Heart left ventricle (tissue), 16 donors: ENCODE measurements around the gene ARHGAP40. TPM values are rescaled to one million over a fixed set of nuclear protein-coding genes. Genes with fewer than 3 reads are reported as not detected.
A peak's percentile ranks its signal among the peaks of the same experiment; 100 is the strongest.

Experiments used
- ATAC-seq, 4 donors: fragments of 200-7000 bp; cut with Tn5 transposase; one replicate each; pipeline ENCODE4 v1.9.1; 2020 to 2022; ENCODE audit warnings: moderate library complexity in 4 of 4, mild to moderate bottlenecking in 3 of 4, moderate number of reproducible peaks in 1 of 4
- DNase-seq, 5 donors: peaks; one replicate each; pipeline ENCODE4 v3.0.0-alpha.2; 2020
- H3K27ac ChIP-seq, 12 donors: fragments of 200-600 bp; sonication (generic) in 4 of 12; one replicate each; pipeline versions ENCODE4 v1.5.0 to v1.8.0; 2016 to 2022; ENCODE audit warnings: mild to moderate bottlenecking in 2 of 12
- H3K27me3 ChIP-seq, 9 donors: fragments of 200-600 bp; sonication (generic) in 2 of 9; one replicate each; pipeline versions ENCODE4 v1.5.1 to v1.8.0; 2016 to 2022; ENCODE audit warnings: mild to moderate bottlenecking in 3 of 9
- H3K36me3 ChIP-seq, 9 donors: fragments of 200-600 bp; sonication (generic) in 2 of 9; one replicate each; pipeline versions ENCODE4 v1.5.0 to v1.8.0; 2018 to 2022; ENCODE audit warnings: mild to moderate bottlenecking in 2 of 9
- H3K4me1 ChIP-seq, 12 donors: fragments of 200-600 bp; sonication (generic) in 4 of 12; one replicate each; pipeline versions ENCODE4 v1.5.0 to v1.8.0; 2016 to 2022; ENCODE audit warnings: mild to moderate bottlenecking in 3 of 12
- H3K4me3 ChIP-seq, 12 donors: fragments of 200-600 bp; sonication (generic) in 4 of 12; one replicate each; pipeline versions ENCODE4 v1.5.0 to v1.8.0; 2017 to 2022; ENCODE audit warnings: mild to moderate bottlenecking in 9 of 12, moderate library complexity in 4 of 12
- H3K9me3 ChIP-seq, 12 donors: fragments of 200-600 bp; sonication (generic) in 4 of 12; one replicate each; pipeline versions ENCODE4 v1.5.0 to v1.8.0; 2016 to 2022; ENCODE audit warnings: mild to moderate bottlenecking in 1 of 12
- POLR2A ChIP-seq, 2 donors: fragments of 450-650 bp; IDR thresholded peaks; one replicate each; pipeline ENCODE4 v1.6.1; 2017; ENCODE audit warnings: antibody characterized with exemption in 2 of 2, mild to moderate bottlenecking in 2 of 2, moderate library complexity in 2 of 2
- WGBS, 4 donors: extraction: QIAGEN DNeasy Blood & Tissue Kit in 2 of 4; methylation state at CpG; one replicate each; pipeline versions ENCODE4 v1.1.5 to v1.1.7; 2013 to 2018; 5-methylcytosine and 5-hydroxymethylcytosine counted together
- intact Hi-C, 10 donors: fragments of 100-400 bp; cut with DNase I; formaldehyde crosslinking; loops; one replicate each; pipeline versions ENCODE4 v1.11.1 to v1.14.2; 2022
- polyA plus RNA-seq, 2 donors: library from polyadenylated mRNA; stranded (reverse); fragments of 200-250 nt; gene quantifications; one replicate each; pipeline ENCODE4 v1.2.3, GENCODE V29; 2013
- total RNA-seq, 9 donors: library from RNA; depleted of rRNA in 2 of 9; stranded (reverse); fragments of >200 nt in 2 of 9; fragmentation: NEBNext Ultra II Directional in 3 of 9; extraction: Animal tissue kit (Norgen Biotek cat#: 25700) in 3 of 9; gene quantifications; one replicate each; pipeline versions ENCODE4 v1.1.0 to v1.2.4, GENCODE V29; 2016 to 2023
- TF ChIP-seq, protein P1 (sequence below), 12 donors: fragments of 200-600 bp; sonication (generic) in 4 of 12; IDR thresholded peaks; one replicate each; pipeline versions ENCODE4 v1.5.0 to v1.8.0; 2018 to 2022; ENCODE audit warnings: antibody characterized with exemption in 12 of 12, mild to moderate bottlenecking in 5 of 12
- donor health status: ischemic (EF 13 %, LVEDD 7.1; RV severe dilation, severe dysfunction).
- donor health status: healthy with polysubstance abuse.
- donor health status: DM: no; HTN: yes; CAD: no.
- donor health status: DM: no; HTN: no; CAD: no.
- donor health status: ischemic (EF 25% LVEDD 6.9; RV normal size, moderate dysfunction).
- donor health status: ischemic (EF 25% LVEDD 5.7; RV mildly dilated, moderate dysfunction).
- donor health status: healthy.
- donor health status: DM: yes; HTN: yes; CAD: no.
- donor health status: ischemic (EF 35%, LVEDD 5.7; RV mildly dilated, moderate dysfunction).
- donor health status: nonischemic (EF 11% LVEDD 7.7; RV severe dilation, severe dysfunction).
- donor health status: DM: yes; HTN: yes; CAD: no.
- donor health status: PGD.
- donor health status: ischemic (EF 29% LVEDD 5.4; RV normal size, mild dysfunction).
- donor health status: nonischemic (EF 23%, LVEDD 6.1; RV moderate dilation, normal function).

ARHGAP40 gene
- total and polyA plus RNA-seq, 11 donors: 0.03 TPM; not detected in 10

DNA sequence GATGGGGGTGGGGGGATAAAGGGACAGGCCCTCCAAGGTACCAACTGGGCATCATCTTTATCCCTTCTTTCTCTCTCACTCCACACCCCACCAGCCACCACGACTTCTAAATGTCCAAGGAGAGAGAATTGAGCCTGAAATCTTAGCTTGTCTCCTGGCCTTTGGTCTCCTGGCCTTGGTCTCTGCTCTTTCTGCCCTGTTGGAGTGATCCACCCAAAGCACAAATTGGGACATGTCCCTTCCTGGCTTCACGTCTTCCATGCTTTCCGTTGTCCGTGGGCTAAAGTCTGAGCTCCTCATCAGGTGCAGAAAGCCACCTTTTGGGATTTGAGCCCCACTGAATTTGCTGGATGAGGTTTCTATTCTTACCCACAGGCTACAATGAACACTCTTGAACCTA, 12.3 kb upstream of the ARHGAP40 start:
- no peak for ATAC-seq
- TF ChIP-seq, protein P1, sequence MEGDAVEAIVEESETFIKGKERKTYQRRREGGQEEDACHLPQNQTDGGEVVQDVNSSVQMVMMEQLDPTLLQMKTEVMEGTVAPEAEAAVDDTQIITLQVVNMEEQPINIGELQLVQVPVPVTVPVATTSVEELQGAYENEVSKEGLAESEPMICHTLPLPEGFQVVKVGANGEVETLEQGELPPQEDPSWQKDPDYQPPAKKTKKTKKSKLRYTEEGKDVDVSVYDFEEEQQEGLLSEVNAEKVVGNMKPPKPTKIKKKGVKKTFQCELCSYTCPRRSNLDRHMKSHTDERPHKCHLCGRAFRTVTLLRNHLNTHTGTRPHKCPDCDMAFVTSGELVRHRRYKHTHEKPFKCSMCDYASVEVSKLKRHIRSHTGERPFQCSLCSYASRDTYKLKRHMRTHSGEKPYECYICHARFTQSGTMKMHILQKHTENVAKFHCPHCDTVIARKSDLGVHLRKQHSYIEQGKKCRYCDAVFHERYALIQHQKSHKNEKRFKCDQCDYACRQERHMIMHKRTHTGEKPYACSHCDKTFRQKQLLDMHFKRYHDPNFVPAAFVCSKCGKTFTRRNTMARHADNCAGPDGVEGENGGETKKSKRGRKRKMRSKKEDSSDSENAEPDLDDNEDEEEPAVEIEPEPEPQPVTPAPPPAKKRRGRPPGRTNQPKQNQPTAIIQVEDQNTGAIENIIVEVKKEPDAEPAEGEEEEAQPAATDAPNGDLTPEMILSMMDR (IDR thresholded peaks at IDR 0.05): no peak
- no peak for TF ChIP-seq POLR2A (IDR thresholded peaks at IDR 0.05)

DNA sequence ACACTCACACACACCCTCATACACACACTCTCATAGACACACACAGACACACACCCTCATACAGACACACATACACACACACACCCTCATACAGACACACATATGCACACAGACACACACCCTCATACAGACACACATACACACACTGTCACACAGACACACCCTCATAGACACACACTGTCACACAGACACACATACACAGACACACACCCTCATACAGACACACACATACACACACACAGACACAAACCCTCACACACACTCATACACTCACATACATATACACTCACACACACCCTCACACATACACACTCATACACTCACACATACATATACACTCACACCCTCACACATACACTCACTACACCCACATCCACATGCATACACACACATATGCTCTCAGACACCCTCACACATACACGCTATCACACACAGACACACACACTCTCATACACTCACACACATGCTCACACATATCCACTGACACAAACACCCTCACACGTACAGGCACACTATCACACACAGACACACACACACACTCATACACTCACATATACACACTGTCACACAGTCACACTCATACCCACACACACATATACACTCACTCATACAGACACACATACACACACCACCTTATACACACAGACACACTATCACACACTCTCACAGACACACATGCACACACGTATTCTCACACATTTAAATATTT, 11.5 kb upstream of the ARHGAP40 start:
- no peaks in the 10 kb centered on the region for H3K4me1 ChIP-seq
- no peaks in the 10 kb centered on the region for H3K9me3 ChIP-seq
- ATAC-seq (no peak), DNase-seq (no peak)
- TF ChIP-seq, protein P1 (IDR thresholded peaks at IDR 0.05): no peak
- no peak for TF ChIP-seq POLR2A (IDR thresholded peaks at IDR 0.05)
- intact Hi-C loops: no loop called here
- H3K4me3 ChIP-seq: no peak overlapping the region
- WGBS, 4 donors: 85 to 89% (median 86%) methylated on average over 3 of the region's 3 CpGs
- H3K36me3 ChIP-seq: no peaks in the 10 kb centered on the region
- H3K27me3 ChIP-seq: peaks cover 0 to 9% (median 0%) of the 10 kb centered on the region in 9 donors
- no peak overlapping the region for H3K27ac ChIP-seq

More for the DNA sequence above, 12.3 kb upstream of the ARHGAP40 start:
- no peak overlapping the region for H3K27ac ChIP-seq
- DNase-seq: no peak
- intact Hi-C loops: no loop called here
- no peaks in the 10 kb centered on the region for H3K4me1 ChIP-seq
- no peaks in the 10 kb centered on the region for H3K9me3 ChIP-seq
- H3K4me3 ChIP-seq: no peak overlapping the region
- 81 to 88% (median 85%) methylated on average over 4 of the region's 4 CpGs for WGBS, 4 donors
- H3K36me3 ChIP-seq: no peaks in the 10 kb centered on the region
- peaks cover 0 to 9% (median 0%) of the 10 kb centered on the region in 9 donors for H3K27me3 ChIP-seq

DNA sequence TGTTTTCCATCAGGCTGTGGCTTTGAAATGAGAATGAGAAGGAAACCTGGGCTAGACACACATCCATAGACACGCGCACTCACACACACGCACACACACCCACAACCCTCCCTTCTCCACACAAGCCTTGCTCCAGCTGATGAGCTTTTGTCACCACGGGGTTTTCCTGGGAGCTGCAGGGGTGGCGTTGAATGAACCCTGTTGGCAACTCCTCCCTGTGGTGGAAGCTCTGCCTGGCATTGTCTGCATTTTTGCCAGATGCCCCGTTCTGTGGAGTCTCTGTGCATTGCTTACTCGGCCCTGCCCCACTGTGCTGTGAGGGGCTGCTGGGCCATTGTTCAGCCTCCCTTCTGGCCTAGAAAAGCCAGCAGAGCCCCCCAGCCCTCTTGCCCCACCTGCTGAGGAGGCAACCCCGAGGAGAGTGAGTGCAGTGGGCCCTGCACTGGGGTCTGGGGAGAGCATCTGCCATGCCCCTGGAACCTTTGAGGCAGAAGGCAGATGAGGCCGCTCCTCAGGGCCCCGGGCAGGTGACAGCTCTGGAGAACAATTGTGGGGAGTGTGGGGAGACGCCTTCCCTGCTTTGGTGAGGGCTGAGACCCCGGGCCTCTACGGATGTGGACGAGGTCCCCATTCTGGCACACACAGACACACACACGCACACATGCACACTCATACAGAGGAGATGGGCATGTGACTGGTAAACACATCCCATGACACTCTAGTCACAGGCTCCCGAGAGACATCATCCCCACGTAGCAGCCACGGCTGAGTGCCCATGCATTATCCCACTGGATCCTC, 10.7 kb upstream of the ARHGAP40 start:
- Histone ChIP-seq H3K27ac (no peak overlapping the region), H3K9me3 (no peaks in the 10 kb centered on the region), H3K4me1 (no peaks in the 10 kb centered on the region), H3K36me3 (no peaks in the 10 kb centered on the region), H3K4me3 (no peak overlapping the region), H3K27me3 (peaks cover 0 to 9% (median 0%) of the 10 kb centered on the region in 9 donors)
- ATAC-seq (peak in 1 of 4 donors; percentile 34), DNase-seq (no peak)
- intact Hi-C loops: no loop called here
- TF ChIP-seq, protein P1 (IDR thresholded peaks at IDR 0.05): no peak
- no peak for TF ChIP-seq POLR2A (IDR thresholded peaks at IDR 0.05)
- WGBS, 4 donors: 75 to 79% (median 78%) methylated on average over 16 to 18 of the region's 18 CpGs
